Left lung (tissue), 10 donors: ENCODE data around the gene IL34. TPM values are rescaled to one million over a fixed set of nuclear protein-coding genes. Genes with fewer than 3 reads are reported as not detected.

ENCODE experiments used
- ATAC-seq: fragments of 200-7000 bp; cut with Tn5 transposase; one replicate; pipeline ENCODE4 v1.9.1; 2020; ENCODE audit warnings: moderate library complexity
- DNase-seq, 4 donors: peaks; one replicate each; pipeline ENCODE4 v3.0.0-alpha.2; 2013 to 2020
- H3K27ac ChIP-seq, 2 donors: fragments of 200-600 bp; sonication (generic) in 1 of 2; one replicate each; pipeline versions ENCODE4 v1.5.0 to v1.8.0; 2020 to 2021
- H3K27me3 ChIP-seq, 2 donors: fragments of 200-600 bp; sonication (generic) in 1 of 2; one replicate each; pipeline versions ENCODE4 v1.5.0 to v1.8.0; 2020 to 2021
- H3K36me3 ChIP-seq, 2 donors: fragments of 200-600 bp; sonication (generic) in 1 of 2; one replicate each; pipeline versions ENCODE4 v1.5.0 to v1.8.0; 2020 to 2021
- H3K4me1 ChIP-seq, 2 donors: fragments of 200-600 bp; one replicate each; pipeline ENCODE4 v1.8.0; 2021
- H3K4me3 ChIP-seq, 2 donors: fragments of 200-600 bp; sonication (generic) in 1 of 2; one replicate each; pipeline versions ENCODE4 v1.5.0 to v1.8.0; 2020 to 2021; ENCODE audit warnings: mild to moderate bottlenecking in 1 of 2
- H3K9me3 ChIP-seq, 2 donors: fragments of 200-600 bp; sonication (generic) in 1 of 2; one replicate each; pipeline versions ENCODE4 v1.5.0 to v1.8.0; 2020 to 2021
- CTCF ChIP-seq, 2 donors: fragments of 200-600 bp; sonication (generic) in 1 of 2; IDR thresholded peaks; one replicate each; pipeline versions ENCODE4 v1.5.0 to v1.8.0; 2021; ENCODE audit warnings: antibody characterized with exemption in 2 of 2
- intact Hi-C, 2 donors: fragments of 100-400 bp; cut with DNase I; formaldehyde crosslinking; loops; one replicate each; pipeline versions ENCODE4 v1.11.2 to v1.14.2; 2022
- polyA plus RNA-seq, 6 donors: library from polyadenylated mRNA; unstranded; fragments of 120-200 nt; gene quantifications; one replicate each; pipeline ENCODE4 v1.2.1, GENCODE V29; 2013; ENCODE audit not compliant: insufficient read length in 6 of 6
- total RNA-seq, 2 donors: library from RNA; stranded (reverse); fragmentation: NEBNext Ultra II Directional; extraction: Animal tissue kit (Norgen Biotek cat#: 25700); gene quantifications; one replicate each; pipeline ENCODE4 v1.2.1, GENCODE V29; 2021
- donor health status: DM: no; HTN: yes; CAD: no.
- donor health status: DM: no; HTN: no; CAD: no.

Gene IL34
- total and polyA plus RNA-seq, 8 donors: 0.24 to 4.1 (median 0.45) TPM

DNA sequence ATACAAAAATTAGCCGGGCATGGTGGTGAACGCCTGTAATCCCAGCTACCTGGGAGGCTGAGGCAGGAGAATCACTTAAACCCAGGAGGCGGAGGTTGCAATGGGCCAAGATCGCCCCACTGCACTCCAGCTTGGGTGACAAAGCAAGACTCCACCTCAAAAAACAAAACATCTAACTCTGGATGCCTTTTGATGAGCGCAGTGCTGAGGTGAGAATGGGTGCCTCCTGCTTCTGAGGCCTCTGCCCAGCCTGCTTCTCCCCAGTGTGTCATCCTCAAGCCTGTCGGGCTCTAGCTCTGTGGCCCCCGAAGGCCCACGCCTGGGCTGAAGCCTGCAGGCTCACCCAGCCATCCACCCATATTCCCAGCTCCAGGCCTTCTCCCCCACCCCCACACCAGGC lies 50.0 kb downstream of the IL34 start:
- Histone ChIP-seq H3K4me3 (no peak overlapping the region), H3K9me3 (no peaks in the 10 kb centered on the region), H3K27ac (peak overlapping the region; percentile 39 to 68), H3K4me1 (peaks cover 43 to 70% of the 10 kb centered on the region in 2 donors), H3K36me3 (peaks cover 0 to 38% of the 10 kb centered on the region in 2 donors), H3K27me3 (no peaks in the 10 kb centered on the region)
- TF ChIP-seq CTCF (IDR thresholded peaks at IDR 0.05): no peak
- DNase-seq: no peak
- intact Hi-C loops: no loop called here
- ATAC-seq: no peak

DNA sequence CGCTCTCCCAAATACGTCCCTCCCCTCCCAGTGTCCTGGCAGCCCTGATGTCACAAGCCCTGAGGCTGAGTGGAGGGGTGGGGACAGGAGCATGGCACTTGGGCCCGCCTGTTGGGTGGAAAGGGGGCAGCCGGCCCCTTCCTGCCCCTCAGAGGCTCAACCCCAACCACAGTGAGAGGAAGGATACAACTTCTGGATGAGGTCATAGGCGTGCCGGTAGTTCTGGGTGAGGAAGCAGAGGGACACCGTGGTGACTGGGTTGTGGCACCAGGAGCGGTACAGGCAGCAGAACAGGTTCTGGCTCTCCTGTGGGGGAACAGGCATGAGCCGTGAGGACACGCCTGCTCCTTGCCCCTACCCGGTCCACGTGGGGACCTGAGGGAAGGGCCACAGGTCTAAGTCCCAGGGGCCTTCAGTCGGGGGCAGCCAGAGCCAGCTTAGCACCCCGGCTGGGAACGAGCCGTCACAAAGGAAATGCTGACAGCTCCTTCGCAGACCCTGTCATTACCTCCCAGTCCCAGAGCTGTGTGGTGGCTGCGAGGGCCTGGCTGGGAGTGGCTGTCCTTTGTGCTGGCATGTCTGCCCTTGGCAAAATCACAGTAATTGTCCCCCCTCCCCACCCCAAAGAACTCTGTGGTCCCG lies 50.7 kb downstream of the IL34 start:
- DNase-seq (peak in 2 of 4 donors; percentile 65 to 82), ATAC-seq (peak; percentile 70)
- H3K27ac ChIP-seq: peak overlapping the region; percentile 39 to 68
- intact Hi-C loops: no loop called here
- peaks cover 0 to 34% of the 10 kb centered on the region in 2 donors for H3K36me3 ChIP-seq
- no peak overlapping the region for H3K4me3 ChIP-seq
- peaks cover 38 to 68% of the 10 kb centered on the region in 2 donors for H3K4me1 ChIP-seq
- no peaks in the 10 kb centered on the region for H3K27me3 ChIP-seq
- no peak for TF ChIP-seq CTCF (IDR thresholded peaks at IDR 0.05)
- no peaks in the 10 kb centered on the region for H3K9me3 ChIP-seq

DNA sequence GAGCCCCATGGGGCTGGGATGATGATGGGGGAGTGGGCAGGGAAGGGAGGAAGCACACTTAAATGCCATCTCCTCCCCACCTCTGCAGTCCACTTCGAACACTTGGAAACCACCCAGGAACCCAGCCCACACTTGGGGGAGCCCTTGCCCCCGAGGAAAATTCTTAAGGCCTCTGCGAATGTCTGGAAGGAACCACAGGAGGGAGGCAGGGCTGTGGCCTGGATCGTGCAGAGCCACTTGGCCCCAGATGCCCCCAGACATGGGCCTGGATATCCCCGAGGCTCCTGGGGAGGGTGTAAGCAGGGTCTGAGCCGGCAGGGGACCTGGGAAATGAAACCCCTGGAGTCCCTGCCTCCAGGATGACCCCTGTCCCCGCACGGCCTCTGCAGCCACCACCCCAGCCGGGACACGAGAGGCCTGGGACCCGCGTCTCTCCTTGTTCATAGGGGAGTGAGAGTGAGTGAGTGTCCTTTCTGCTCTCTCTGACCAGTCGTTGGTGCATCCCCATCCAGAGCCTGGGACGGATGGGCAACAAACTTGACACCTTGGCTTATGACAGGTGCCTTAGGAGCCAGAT lies 51.3 kb downstream of the IL34 start:
- Histone ChIP-seq H3K4me1 (peaks cover 36 to 67% of the 10 kb centered on the region in 2 donors), H3K27ac (peak overlapping the region; percentile 39 to 68), H3K9me3 (no peaks in the 10 kb centered on the region), H3K4me3 (no peak overlapping the region), H3K27me3 (no peaks in the 10 kb centered on the region), H3K36me3 (peaks cover 0 to 31% of the 10 kb centered on the region in 2 donors)
- DNase-seq: no peak
- intact Hi-C loops: no loop called here
- peak; percentile 3 for ATAC-seq
- no peak for TF ChIP-seq CTCF (IDR thresholded peaks at IDR 0.05)

GRCh38 chr16:70698901-70699300 lies 52.5 kb downstream of the IL34 start:
- H3K27me3 ChIP-seq: no peaks in the 10 kb centered on the region
- H3K4me3 ChIP-seq: no peak overlapping the region
- H3K27ac ChIP-seq: no peak overlapping the region
- ATAC-seq: no peak
- DNase-seq: no peak
- no peaks in the 10 kb centered on the region for H3K9me3 ChIP-seq
- intact Hi-C loops: no loop called here
- TF ChIP-seq CTCF (IDR thresholded peaks at IDR 0.05): no peak
- H3K36me3 ChIP-seq: peaks cover 0 to 27% of the 10 kb centered on the region in 2 donors
- peaks cover 37 to 65% of the 10 kb centered on the region in 2 donors for H3K4me1 ChIP-seq

GRCh38 chr16:70699696-70700095 lies 53.3 kb downstream of the IL34 start:
- Histone ChIP-seq H3K4me1 (peaks cover 29 to 62% of the 10 kb centered on the region in 2 donors), H3K9me3 (no peaks in the 10 kb centered on the region), H3K27me3 (no peaks in the 10 kb centered on the region), H3K4me3 (no peak overlapping the region), H3K27ac (no peak overlapping the region), H3K36me3 (peaks cover 0 to 27% of the 10 kb centered on the region in 2 donors)
- no peak for TF ChIP-seq CTCF (IDR thresholded peaks at IDR 0.05)
- ATAC-seq (no peak), DNase-seq (no peak)
- intact Hi-C loops: no loop called here
